HG02884 (cell line): ENCODE data around the gene RHEBL1.

Experiments used
- ATAC-seq: cut with Tn5 transposase; IDR thresholded peaks from one replicate; pipeline ENCODE4 v1.9.1; 2021; ENCODE audit warnings: mild to moderate bottlenecking, moderate library complexity; ENCODE audit not compliant: unreplicated experiment

Gene RHEBL1

GRCh38 chr12:49055092-49055491 is 14.7 kb downstream of the RHEBL1 start:
- ATAC-seq: no peak

GRCh38 chr12:49054524-49054923 is 15.3 kb downstream of the RHEBL1 start:
- ATAC-seq: no peak

- no peak for ATAC-seq
These were observed 15.7 kb downstream of the RHEBL1 start for GRCh38 chr12:49054096-49054495.

- ATAC-seq: no peak
These were observed 17.1 kb downstream of the RHEBL1 start for GRCh38 chr12:49052451-49053208.

- ATAC-seq: no peak
These were observed 17.9 kb downstream of the RHEBL1 start for GRCh38 chr12:49051777-49052438.

GRCh38 chr12:49051373-49051764 is 18.4 kb downstream of the RHEBL1 start:
- no peak for ATAC-seq

- no peak for ATAC-seq
These were observed 19.0 kb downstream of the RHEBL1 start for GRCh38 chr12:49050507-49051372.

- no peak for ATAC-seq
These were observed 20.1 kb downstream of the RHEBL1 start for GRCh38 chr12:49049566-49050224.

GRCh38 chr12:49048953-49049352 is 20.8 kb downstream of the RHEBL1 start:
- no peak for ATAC-seq

- ATAC-seq: no peak
These were observed 23.5 kb downstream of the RHEBL1 start for GRCh38 chr12:49046129-49046895.

GRCh38 chr12:49044660-49045059 is 25.1 kb downstream of the RHEBL1 start:
- ATAC-seq: no peak

GRCh38 chr12:49043856-49044258 is 25.9 kb downstream of the RHEBL1 start:
- no peak for ATAC-seq

- no peak for ATAC-seq
These were observed 26.5 kb downstream of the RHEBL1 start for GRCh38 chr12:49043241-49043640.

GRCh38 chr12:49041881-49042484 is 27.8 kb downstream of the RHEBL1 start:
- no peak for ATAC-seq

GRCh38 chr12:49041036-49041880 is 28.5 kb downstream of the RHEBL1 start:
- ATAC-seq: no peak

GRCh38 chr12:49040364-49040855 is 29.4 kb downstream of the RHEBL1 start:
- ATAC-seq: no peak

GRCh38 chr12:49039421-49040363 is 30.1 kb downstream of the RHEBL1 start:
- ATAC-seq: no peak
